ENCODE data around the gene DNAAF5.

The DNAAF5 gene

DNA sequence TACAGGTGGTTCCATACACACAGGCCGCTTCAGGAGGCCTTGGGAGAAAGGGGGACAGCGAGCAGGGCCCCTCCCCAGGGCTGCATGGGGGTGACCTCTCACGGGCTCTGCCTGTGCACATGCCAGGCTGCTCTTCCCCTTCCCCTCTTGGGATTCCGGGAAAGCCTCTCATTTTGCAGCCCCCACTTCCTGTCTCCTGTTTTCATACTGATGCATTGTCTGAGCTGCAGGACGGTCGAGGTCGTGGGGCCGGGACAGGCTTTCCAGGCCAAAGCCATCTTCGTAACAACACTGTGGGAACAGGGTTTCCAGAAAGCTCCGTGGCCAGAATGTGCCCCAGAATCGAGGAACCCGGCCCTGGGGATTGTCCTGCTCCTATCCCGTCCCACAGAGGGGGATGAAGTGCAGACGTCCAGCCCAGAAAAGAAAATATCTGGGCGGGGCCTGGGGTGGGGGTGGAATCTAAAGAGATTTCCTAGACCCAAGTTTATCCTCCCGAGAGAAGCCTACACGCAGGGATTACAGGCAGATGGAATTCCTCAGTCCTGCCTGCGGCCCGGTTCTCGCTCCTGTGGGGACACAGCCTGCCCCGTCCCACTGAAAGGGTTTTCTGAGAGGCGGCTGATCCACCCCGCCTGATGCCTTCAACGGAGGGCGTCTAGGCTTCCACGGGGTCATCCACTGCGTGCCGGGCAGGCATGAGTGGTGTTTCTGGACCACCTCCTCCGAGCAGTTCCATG lies 29.5 kb upstream of the DNAAF5 start:
- Histone ChIP-seq H3K9ac (no peak overlapping the region), H2AFZ (ENCODE audit: low read depth) (no peak overlapping the region), H3K4me2 (no peak overlapping the region), H3K4me1 (ENCODE audit: low read depth, poor library complexity, severe bottlenecking) (no peaks in the 10 kb centered on the region), H3K27me3 (ENCODE audit: insufficient read depth, low read depth) (no peaks in the 10 kb centered on the region), H3K27ac (no peak overlapping the region), H3K79me2 (ENCODE audit: insufficient read depth, low read depth) (no peaks in the 10 kb centered on the region), H4K20me1 (ENCODE audit: insufficient read depth) (no peaks in the 10 kb centered on the region), H3K4me3 (IDR thresholded peaks at IDR 0.05; ENCODE audit: insufficient read depth, low read depth, low read length) (no peak overlapping the region), H3K36me3 (ENCODE audit: insufficient read depth) (no peaks in the 10 kb centered on the region)
- TF ChIP-seq, protein P1, sequence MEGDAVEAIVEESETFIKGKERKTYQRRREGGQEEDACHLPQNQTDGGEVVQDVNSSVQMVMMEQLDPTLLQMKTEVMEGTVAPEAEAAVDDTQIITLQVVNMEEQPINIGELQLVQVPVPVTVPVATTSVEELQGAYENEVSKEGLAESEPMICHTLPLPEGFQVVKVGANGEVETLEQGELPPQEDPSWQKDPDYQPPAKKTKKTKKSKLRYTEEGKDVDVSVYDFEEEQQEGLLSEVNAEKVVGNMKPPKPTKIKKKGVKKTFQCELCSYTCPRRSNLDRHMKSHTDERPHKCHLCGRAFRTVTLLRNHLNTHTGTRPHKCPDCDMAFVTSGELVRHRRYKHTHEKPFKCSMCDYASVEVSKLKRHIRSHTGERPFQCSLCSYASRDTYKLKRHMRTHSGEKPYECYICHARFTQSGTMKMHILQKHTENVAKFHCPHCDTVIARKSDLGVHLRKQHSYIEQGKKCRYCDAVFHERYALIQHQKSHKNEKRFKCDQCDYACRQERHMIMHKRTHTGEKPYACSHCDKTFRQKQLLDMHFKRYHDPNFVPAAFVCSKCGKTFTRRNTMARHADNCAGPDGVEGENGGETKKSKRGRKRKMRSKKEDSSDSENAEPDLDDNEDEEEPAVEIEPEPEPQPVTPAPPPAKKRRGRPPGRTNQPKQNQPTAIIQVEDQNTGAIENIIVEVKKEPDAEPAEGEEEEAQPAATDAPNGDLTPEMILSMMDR (conservative IDR thresholded peaks at IDR 0.05; ENCODE audit: low read depth, low read length), result no peak

DNA sequence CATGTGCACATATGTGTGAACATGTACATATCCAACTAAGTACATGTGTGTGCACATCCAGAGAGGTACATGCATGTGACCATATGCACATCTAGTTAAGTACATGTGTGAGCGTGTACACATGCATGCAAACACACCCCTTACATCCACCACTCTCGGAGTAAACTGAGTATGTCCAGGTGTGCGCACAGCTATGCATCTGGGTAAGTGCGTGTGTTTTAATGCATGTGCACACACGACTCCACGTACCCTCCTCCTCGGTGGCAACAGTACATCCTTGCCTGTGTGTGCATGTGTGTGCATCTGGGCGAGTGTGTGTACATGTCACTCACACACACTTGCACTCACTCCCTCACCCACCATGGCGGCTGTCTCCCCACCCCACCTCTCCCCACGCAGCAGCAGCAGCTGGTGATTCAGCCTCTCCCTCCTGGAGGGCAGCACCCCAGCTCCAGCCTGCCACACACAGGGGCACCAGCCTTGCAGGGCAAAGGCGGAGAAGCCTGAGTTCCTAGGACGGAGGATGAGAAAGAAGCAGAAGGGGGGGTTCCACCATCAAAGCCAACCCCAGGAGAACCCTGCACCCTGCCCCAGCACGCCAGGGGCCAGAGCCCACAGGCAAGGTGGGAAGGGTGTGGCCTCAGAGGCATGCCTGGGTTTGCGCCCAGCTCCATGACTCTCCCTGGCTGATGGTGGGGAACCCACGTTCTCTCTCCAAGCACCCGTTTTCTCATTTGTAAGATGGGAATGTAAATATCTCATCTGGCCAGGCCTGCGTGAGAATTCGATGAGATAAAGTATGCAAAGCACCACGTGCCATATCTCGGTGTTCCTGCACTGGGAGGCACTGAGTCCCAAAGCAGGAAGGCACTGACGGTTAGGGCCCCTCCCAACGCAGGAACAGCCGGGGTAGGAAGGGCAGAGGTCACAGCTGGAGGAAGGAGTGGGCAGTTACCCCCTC lies 27.7 kb upstream of the DNAAF5 start:
- H3K4me3 ChIP-seq (IDR thresholded peaks at IDR 0.05; ENCODE audit: insufficient read depth, low read depth, low read length), result no peak overlapping the region
- H3K4me2 ChIP-seq, result no peak overlapping the region
- H2AFZ ChIP-seq (ENCODE audit: low read depth), result no peak overlapping the region
- H3K79me2 ChIP-seq (ENCODE audit: insufficient read depth, low read depth), result no peaks in the 10 kb centered on the region; the same call in 1 of the 2 replicates
- H4K20me1 ChIP-seq (ENCODE audit: insufficient read depth), result no peaks in the 10 kb centered on the region
- no peak overlapping the region for H3K9ac ChIP-seq
- H3K27me3 ChIP-seq (ENCODE audit: insufficient read depth, low read depth), result no peaks in the 10 kb centered on the region
- no peak overlapping the region for H3K27ac ChIP-seq
- no peaks in the 10 kb centered on the region for H3K36me3 ChIP-seq (ENCODE audit: insufficient read depth)
- TF ChIP-seq, protein P1 (conservative IDR thresholded peaks at IDR 0.05; ENCODE audit: low read depth, low read length), result no peak
- no peaks in the 10 kb centered on the region for H3K4me1 ChIP-seq (ENCODE audit: low read depth, poor library complexity, severe bottlenecking)

DNA sequence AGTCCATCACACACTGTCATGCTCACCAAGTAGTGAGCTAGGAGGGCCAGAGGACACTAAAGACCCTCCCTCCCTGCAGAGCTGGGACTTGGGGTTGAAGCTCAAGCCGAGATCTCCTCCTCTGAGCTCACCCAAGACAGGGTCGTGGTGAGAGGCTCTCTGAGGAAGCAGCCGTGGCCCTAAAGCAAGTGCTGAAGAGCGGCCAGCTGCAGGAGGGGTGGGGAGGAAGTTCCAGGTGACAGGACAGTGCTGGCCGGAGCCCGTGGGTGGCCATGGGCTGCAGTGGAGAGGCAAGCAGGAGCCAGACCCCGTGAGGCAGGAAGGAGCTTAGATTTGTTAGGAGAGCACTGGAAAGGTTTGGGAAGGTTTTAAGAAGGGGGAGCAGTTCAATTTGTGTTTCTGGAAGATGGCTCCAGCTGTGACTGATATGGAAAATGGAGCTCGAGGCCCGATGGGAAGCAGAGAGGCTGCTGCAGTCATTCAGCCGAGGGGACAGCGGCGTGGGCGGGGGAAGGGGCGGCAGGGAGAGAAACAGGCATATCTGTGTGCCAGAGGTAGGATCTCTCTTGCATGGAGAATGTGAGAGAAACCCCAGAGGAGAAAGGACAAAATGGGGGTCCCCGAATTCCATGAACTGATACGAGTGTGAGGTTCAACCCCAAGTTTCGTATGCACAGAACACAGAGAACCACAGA lies 26.9 kb upstream of the DNAAF5 start:
- Histone ChIP-seq H3K36me3 (ENCODE audit: insufficient read depth) (no peaks in the 10 kb centered on the region), H3K27me3 (ENCODE audit: insufficient read depth, low read depth) (no peaks in the 10 kb centered on the region), H3K4me3 (IDR thresholded peaks at IDR 0.05; ENCODE audit: insufficient read depth, low read depth, low read length) (no peak overlapping the region), H3K27ac (no peak overlapping the region), H3K79me2 (ENCODE audit: insufficient read depth, low read depth) (no peaks in the 10 kb centered on the region; the same call in 1 of the 2 replicates), H3K4me2 (no peak overlapping the region), H3K4me1 (ENCODE audit: low read depth, poor library complexity, severe bottlenecking) (no peaks in the 10 kb centered on the region), H3K9ac (no peak overlapping the region), H4K20me1 (ENCODE audit: insufficient read depth) (no peaks in the 10 kb centered on the region), H2AFZ (ENCODE audit: low read depth) (no peak overlapping the region)
- TF ChIP-seq, protein P1 (conservative IDR thresholded peaks at IDR 0.05; ENCODE audit: low read depth, low read length), result no peak

DNA sequence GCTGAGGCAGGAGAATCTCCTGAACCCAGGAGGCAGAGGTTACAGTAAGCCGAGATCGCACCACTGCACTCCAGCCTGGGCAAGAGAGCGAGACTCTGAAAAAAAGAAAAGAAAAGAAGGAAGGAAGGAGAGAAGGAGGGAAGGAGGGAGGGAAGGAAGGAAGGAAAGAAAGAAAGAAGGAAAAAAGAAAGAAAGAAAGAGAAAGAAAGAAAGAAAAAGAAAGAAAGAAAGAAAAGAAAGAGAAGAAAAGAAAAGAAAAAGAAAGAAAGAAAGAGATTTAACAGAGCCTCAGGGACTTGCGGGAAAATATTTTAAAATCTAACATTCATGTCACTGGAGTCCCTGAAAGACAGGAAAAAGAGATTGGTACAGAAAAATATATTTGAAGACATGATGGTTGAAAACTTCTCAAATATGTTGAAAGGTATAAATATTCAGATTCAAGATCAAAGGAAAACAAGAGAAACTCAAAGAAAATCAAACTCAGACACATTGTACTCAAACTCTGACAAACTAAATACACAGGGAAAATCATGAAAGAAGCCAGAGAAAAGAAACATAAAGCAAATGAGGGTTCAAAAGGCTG lies 25.3 kb upstream of the DNAAF5 start:
- Histone ChIP-seq H3K36me3 (ENCODE audit: insufficient read depth) (no peaks in the 10 kb centered on the region), H3K4me3 (IDR thresholded peaks at IDR 0.05; ENCODE audit: insufficient read depth, low read depth, low read length) (no peak overlapping the region), H3K79me2 (ENCODE audit: insufficient read depth, low read depth) (no peaks in the 10 kb centered on the region; the same call in 1 of the 2 replicates), H3K9ac (no peak overlapping the region), H3K4me2 (no peak overlapping the region), H3K27me3 (ENCODE audit: insufficient read depth, low read depth) (no peaks in the 10 kb centered on the region), H4K20me1 (ENCODE audit: insufficient read depth) (no peaks in the 10 kb centered on the region), H3K27ac (no peak overlapping the region), H3K4me1 (ENCODE audit: low read depth, poor library complexity, severe bottlenecking) (no peaks in the 10 kb centered on the region), H2AFZ (ENCODE audit: low read depth) (no peak overlapping the region)
- TF ChIP-seq, protein P1 (conservative IDR thresholded peaks at IDR 0.05; ENCODE audit: low read depth, low read length), result no peak
